Tibial artery (tissue), 4 donors: ENCODE results near the gene BHMT.

ENCODE experiments used
- DNase-seq, 2 donors: peaks; one replicate each; pipeline ENCODE4 v3.0.0-alpha.2; 2019
- H3K27ac ChIP-seq, 2 donors: fragments of 200-600 bp; sonication (generic) in 1 of 2; 1 replicate in 1 of 2; 2 replicates in 1 of 2; pipeline ENCODE4 v1.5.1; 2018 to 2019; ENCODE audit warnings: mild to moderate bottlenecking in 1 of 2
- H3K27me3 ChIP-seq, 2 donors: fragments of 200-600 bp; sonication (generic) in 1 of 2; one replicate each; pipeline versions ENCODE4 v1.5.1 to v1.6.0; 2016 to 2019
- H3K36me3 ChIP-seq, 3 donors: fragments of 200-600 bp; sonication (generic) in 2 of 3; one replicate each; pipeline ENCODE4 v1.5.1; 2016 to 2019; ENCODE audit warnings: mild to moderate bottlenecking in 2 of 3
- H3K4me1 ChIP-seq, 4 donors: fragments of 200-600 bp; sonication (generic) in 2 of 4; 1 replicate in 3 of 4; 2 replicates in 1 of 4; pipeline ENCODE4 v1.5.1; 2016 to 2019
- H3K4me3 ChIP-seq, 2 donors: fragments of 200-600 bp; sonication (generic) in 1 of 2; 1 replicate in 1 of 2; 2 replicates in 1 of 2; pipeline ENCODE4 v1.5.1; 2018 to 2019; ENCODE audit warnings: mild to moderate bottlenecking in 2 of 2
- H3K9me3 ChIP-seq, 3 donors: fragments of 200-600 bp; sonication (generic) in 1 of 3; one replicate each; pipeline ENCODE4 v1.5.1; 2016 to 2019
- intact Hi-C: fragments of 100-400 bp; cut with DNase I; formaldehyde crosslinking; loops from one replicate; pipeline ENCODE4 v1.15.0; 2023; ENCODE audit warnings: low total_unique reads
- TF ChIP-seq, protein P1 (sequence below), 2 experiments: fragments of 200-600 bp in 1 of 2; fragments of 450-650 bp in 1 of 2; IDR thresholded peaks; one replicate each; pipeline ENCODE4 v1.5.1; 2017 to 2019; ENCODE audit warnings: antibody characterized with exemption in 2 of 2, mild to moderate bottlenecking in 1 of 2, moderate library complexity in 1 of 2

BHMT gene

GRCh38 chr5:79075646-79076426, 35.8 kb upstream of the BHMT start:
- Histone ChIP-seq H3K4me1 (no peaks in the 10 kb centered on the region), H3K4me3 (no peak overlapping the region), H3K36me3 (peaks cover 0 to 3% (median 1%) of the 10 kb centered on the region in 3 donors), H3K27me3 (no peaks in the 10 kb centered on the region), H3K27ac (no peak overlapping the region), H3K9me3 (peaks cover 0 to 4% (median 0%) of the 10 kb centered on the region in 3 donors)
- TF ChIP-seq, protein P1, sequence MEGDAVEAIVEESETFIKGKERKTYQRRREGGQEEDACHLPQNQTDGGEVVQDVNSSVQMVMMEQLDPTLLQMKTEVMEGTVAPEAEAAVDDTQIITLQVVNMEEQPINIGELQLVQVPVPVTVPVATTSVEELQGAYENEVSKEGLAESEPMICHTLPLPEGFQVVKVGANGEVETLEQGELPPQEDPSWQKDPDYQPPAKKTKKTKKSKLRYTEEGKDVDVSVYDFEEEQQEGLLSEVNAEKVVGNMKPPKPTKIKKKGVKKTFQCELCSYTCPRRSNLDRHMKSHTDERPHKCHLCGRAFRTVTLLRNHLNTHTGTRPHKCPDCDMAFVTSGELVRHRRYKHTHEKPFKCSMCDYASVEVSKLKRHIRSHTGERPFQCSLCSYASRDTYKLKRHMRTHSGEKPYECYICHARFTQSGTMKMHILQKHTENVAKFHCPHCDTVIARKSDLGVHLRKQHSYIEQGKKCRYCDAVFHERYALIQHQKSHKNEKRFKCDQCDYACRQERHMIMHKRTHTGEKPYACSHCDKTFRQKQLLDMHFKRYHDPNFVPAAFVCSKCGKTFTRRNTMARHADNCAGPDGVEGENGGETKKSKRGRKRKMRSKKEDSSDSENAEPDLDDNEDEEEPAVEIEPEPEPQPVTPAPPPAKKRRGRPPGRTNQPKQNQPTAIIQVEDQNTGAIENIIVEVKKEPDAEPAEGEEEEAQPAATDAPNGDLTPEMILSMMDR (IDR thresholded peaks at IDR 0.05) = no peak
- DNase-seq = no peak
- intact Hi-C loops = no loop called here

DNA sequence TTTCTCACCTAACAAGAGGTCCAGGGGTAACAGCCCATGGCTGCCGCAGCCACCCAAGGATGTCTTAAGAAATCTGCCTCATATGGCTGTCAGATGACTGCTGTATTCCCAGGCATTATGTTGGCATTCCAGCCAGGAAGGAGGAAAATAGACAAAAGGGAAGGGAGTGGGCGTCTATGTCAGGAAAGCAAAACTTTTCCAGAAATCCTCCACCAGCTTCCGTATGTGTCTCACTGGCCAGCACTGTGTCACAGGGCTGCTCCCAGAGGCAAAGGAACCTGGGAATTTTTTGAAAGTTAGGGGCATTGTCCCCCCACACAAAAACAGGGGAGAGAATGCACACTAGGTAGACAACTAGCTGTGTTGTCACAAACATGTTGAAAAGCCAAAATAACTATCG, 34.8 kb upstream of the BHMT start:
- Histone ChIP-seq H3K4me1 (no peaks in the 10 kb centered on the region), H3K27me3 (no peaks in the 10 kb centered on the region), H3K27ac (no peak overlapping the region), H3K36me3 (peaks cover 0 to 6% (median 4%) of the 10 kb centered on the region in 3 donors), H3K9me3 (peaks cover 0 to 4% (median 0%) of the 10 kb centered on the region in 3 donors), H3K4me3 (no peak overlapping the region)
- TF ChIP-seq, protein P1 (IDR thresholded peaks at IDR 0.05) = no peak
- no peak for DNase-seq
- intact Hi-C loops = no loop called here

DNA sequence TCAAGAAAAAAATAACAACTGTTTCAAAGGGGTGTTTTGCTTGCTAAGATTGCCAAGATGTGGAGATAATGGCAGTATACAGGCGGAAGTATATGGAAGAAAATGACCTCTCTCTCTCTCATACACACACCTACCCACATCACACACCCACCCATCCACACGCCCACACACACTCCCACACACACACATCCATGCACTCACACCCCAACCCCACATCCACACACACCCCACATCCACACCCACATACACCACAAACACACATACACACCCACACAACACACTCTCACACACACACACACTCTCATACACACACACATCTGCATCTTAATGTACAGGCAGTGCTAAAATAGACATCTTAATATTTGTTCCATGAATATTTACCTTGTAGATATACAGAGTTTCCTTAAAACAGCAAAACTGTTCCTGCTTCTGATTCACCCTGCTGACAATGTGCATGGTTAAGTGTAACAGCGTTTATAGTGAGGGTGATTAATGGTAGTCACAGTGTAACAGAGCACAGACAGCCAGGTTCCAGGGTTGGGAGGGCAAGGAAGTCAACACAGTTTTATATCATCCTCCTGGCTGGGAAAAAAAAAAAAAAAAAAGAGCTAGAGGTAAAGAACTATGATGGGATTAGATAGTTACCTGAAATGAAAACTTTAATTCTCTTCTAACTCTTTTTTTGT, 33.8 kb upstream of the BHMT start:
- H3K4me1 ChIP-seq = no peaks in the 10 kb centered on the region
- no peak overlapping the region for H3K4me3 ChIP-seq

GRCh38 chr5:79080804-79081203, 30.8 kb upstream of the BHMT start:
- no peaks in the 10 kb centered on the region for H3K9me3 ChIP-seq
- TF ChIP-seq, protein P1 (IDR thresholded peaks at IDR 0.05) = no peak
- DNase-seq = no peak
- H3K27ac ChIP-seq = no peak overlapping the region
- intact Hi-C loops = no loop called here
- peaks cover 0 to 6% (median 4%) of the 10 kb centered on the region in 3 donors for H3K36me3 ChIP-seq
- no peak overlapping the region for H3K4me3 ChIP-seq
- H3K4me1 ChIP-seq = no peaks in the 10 kb centered on the region
- no peaks in the 10 kb centered on the region for H3K27me3 ChIP-seq

More for the DNA sequence above, 33.8 kb upstream of the BHMT start:
- Histone ChIP-seq H3K27me3 (no peaks in the 10 kb centered on the region), H3K9me3 (peaks cover 0 to 4% (median 0%) of the 10 kb centered on the region in 3 donors), H3K36me3 (peaks cover 0 to 6% (median 4%) of the 10 kb centered on the region in 3 donors), H3K27ac (no peak overlapping the region)
- no peak for DNase-seq
- intact Hi-C loops = no loop called here
- TF ChIP-seq, protein P1 (IDR thresholded peaks at IDR 0.05) = no peak

GRCh38 chr5:79081779-79082178, 29.8 kb upstream of the BHMT start:
- TF ChIP-seq, protein P1 (IDR thresholded peaks at IDR 0.05) = no peak
- H3K27me3 ChIP-seq = no peaks in the 10 kb centered on the region
- no peak overlapping the region for H3K4me3 ChIP-seq
- DNase-seq = no peak
- no peaks in the 10 kb centered on the region for H3K4me1 ChIP-seq
- no peaks in the 10 kb centered on the region for H3K9me3 ChIP-seq
- intact Hi-C loops = no loop called here
- peaks cover 0 to 6% (median 4%) of the 10 kb centered on the region in 3 donors for H3K36me3 ChIP-seq
- H3K27ac ChIP-seq = no peak overlapping the region
